Renal cortical epithelial cell (primary cell): ENCODE results near the gene BRMS1. TPM values are rescaled to one million over a fixed set of nuclear protein-coding genes. Genes with fewer than 3 reads are reported as not detected.

ENCODE experiments used
- DNase-seq: peaks from one replicate; pipeline ENCODE4 v3.0.0-alpha.2; 2011; ENCODE audit warnings: low read depth
- total RNA-seq: library from RNA; depleted of rRNA; stranded (reverse); fragments of >200 nt; gene quantifications from 2 replicates; pipeline ENCODE4 v1.2.3, GENCODE V29; 2014

BRMS1 gene
- total RNA-seq, 1 donor from 2014 or later: 50.1 TPM

GRCh38 chr11:66336234-66337102 lies 8.4 kb downstream of the BRMS1 start, which contains the start of gene RIN1:
Gene RIN1, minus strand, starts transcription at chr11:66336434. Its CDS starts 32 bp downstream, at chr11:66336402.
- peak; percentile 97 for DNase-seq

DNA sequence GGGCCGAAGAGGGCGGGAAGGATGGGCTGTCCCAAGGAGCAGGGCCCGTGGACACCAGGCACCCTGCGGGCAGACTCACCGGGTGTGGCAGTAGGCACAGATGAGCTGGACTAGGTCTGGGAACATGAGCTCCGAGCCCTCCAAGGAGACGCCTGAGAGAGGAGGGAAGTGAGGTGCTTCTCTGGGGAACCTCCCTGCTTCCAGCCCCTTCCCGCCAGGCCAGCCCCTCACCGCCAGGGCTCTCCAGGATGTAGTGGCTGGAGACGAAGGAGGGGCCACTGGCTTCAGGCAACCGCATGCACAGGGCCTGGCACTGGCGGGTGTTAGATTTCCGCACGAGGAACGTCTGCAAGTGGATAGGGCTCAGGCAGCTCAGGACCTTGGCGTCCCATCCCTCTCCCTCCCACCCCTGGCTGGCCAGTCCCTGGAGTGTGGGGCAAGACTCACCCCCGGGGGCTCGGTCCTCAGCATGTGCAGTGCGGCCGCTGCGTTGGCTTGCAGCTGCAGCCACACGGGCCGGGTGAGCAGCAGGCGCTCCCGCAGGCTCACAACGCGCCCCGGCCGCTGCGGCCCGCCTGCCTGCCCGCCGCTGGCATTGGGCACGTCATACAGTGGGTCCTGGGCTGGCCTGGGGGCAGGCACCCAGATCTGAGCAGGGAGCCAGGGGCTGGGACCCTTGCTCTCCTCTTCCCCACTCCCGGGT lies 9.2 kb downstream of the BRMS1 start:
- DNase-seq: no peak

DNA sequence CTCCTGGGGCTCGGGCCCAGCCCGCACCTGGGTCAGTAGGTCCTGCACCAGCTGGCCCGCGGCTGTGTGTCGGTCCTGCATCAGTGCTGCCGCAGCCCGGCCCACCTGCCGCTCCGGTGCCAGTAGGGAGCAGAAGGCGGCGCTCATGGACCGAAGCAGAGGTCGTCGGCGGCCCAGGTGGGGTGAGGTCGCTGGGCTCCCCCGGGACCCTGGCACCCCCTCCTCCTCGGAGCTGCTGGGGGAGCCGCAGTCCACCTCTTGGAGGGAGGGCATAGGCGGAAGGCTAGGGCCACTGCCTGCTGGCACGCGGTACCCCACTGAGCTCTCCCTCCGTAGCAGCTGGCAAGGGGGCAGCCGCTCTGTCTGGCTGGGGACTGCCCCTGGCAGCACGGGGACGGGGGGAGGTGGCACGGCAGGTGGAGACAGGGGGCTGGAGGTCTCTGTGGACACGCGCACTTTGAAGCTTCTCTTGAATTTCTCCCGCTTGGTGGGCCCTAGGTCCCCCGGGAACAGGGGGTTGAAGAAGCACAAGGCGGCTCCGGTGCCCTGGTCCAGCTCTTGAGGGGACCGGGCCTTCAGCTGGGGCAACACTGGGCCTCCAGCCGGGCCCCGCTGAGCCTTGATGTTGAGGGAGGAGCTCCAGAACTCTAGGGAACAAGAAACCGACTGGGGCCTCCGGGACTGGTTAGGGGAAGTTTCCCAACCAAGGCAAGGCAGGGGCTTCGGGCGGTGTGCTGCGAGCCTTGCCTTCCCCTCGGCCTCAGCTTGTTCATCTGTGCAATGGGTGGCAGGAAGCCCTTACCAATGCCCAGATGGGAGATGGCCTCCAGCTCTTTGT lies 10.1 kb downstream of the BRMS1 start:
- no peak for DNase-seq

- DNase-seq: no peak
These were observed 10.9 kb downstream of the BRMS1 start for GRCh38 chr11:66333896-66334604.

GRCh38 chr11:66333220-66333877 lies 11.6 kb downstream of the BRMS1 start:
- DNase-seq: no peak

- no peak for DNase-seq
These were observed 12.3 kb downstream of the BRMS1 start for GRCh38 chr11:66332371-66333219.

DNA sequence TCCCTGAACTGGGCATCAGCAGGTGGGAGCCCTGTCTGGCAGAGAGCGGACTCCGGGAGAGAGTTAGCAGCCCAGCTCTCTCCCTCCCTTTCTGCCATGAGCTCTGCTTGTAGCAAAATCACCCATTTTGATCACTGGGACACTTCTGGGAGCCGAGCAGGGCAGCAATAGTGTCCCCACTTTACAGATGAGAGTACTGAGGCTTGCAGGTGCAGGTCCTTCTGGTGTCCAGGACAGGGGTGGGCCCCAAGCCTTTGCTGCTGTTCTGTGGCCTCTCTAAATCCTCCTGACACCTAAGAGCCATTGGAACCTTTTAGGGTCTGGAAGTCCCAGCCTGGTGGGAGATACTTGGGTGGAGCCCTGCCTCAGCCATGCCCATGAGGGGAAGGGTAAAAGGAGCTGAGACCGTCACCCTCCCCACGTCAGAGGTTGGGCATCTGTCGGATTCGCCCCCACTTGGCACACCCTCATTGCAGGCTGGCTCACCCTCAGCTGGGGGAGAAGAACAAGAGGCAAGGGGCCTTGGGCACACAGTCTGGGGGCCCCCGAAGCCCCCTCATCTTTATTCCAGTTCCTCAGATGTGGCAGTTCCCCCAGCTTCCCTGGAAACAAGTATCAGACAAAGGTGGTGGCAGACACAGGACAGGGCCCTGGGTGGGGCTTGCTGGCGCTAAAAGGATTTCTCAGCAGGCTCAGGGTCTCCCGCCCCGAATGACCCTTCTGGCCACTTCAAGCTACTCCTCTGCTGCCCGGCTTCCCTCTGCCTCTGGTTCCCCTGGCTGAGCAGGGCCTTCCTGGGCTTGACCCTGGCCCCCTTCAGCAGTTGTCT lies 13.1 kb downstream of the BRMS1 start:
- no peak for DNase-seq

DNA sequence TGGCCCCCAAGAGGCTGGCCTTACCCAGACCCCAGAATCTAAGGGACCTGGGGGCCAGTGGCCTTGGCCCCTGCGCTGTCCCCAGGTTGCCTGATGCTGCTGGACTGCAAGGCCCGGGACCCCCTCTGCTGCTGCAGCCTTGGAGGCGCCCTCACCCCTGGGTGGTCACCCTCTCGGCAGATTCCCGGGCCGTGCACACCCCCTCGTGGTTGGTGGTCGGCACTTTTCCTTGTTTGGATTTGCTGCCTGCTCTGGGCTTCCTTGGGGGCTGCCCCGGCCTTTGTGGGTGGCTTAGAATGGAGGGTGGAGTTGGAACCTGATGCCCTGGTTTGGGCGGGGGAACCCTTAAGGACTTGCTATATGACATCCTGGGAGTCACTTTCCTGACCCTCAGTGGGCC lies 14.0 kb downstream of the BRMS1 start:
- DNase-seq: no peak

DNA sequence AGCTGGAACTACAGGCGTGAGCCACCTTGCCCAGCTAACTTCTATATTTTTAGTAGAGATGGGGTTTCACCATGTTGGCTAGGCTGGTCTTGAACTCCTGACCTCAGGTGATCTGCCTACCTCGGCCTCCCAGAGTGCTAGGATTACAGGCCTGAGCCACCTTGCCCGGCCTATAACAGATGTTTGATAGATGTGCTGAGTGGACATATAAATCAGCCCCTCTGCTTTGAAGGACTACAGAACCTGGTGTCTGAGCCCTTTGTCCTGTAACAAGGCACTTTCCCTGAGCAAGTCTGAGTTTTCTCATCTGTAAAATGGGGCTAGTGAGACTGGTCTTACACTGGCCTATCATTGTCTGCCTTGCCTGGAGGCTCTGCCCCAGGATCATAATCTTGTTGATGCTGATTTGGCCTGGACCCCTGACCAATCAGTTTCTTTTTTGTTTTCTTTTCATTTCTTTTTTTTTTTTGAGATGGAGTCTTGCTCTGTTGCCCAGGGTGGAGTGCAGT lies 15.7 kb downstream of the BRMS1 start:
- no peak for DNase-seq

DNA sequence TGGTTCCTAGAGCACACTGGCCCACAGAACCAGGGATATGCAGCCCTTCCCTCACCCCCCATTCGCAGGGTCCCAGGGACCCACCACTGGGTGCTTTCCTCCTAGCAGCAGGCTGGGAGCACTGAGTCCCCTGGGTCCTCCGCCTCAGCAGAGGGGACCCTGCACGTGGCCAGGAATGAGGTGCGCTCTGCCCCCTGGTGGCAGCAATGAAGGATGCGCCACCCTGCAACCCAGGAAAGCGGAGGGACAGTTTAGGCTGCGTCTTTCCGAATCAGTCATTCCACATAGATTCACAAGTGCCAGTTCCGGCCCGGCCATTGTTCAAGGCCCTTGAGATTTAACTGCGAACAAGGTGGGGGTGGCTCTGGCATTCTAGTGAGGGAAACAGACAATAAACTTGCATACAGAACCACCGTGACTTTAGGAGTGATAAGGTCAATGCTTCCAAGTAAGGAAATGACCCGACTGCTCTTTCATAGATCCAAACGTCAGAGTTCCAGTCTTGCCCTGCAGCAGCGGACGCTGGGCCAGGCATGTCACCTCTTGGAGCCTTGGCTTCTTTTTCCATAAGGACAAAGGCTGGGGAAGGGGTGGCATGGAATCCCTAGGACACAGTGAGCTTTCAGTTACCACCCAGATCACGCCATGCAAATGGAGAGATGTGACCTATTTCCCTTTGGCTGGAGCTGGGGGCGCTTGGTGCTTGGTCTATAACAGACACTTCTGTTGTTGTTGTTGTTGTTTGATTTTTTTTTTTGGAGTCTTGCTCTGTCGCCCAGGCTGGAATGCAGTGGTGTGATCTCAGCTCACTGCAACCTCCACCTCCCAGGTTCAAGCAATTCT lies 16.4 kb downstream of the BRMS1 start:
- DNase-seq: peak; percentile 30

DNA sequence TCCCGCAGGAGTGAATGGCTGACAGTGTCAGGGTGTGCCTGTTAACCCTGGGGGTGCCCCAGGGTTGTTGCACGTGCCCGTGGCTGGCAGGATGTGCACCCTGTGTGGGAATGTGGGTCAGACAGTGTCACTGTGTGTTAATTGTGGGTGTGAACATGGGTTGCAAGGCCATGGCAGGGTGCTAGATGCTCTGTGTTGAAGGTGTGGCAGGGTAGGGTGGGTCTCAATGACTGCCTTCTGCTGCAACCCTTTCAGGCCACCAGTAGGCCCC lies 16.9 kb downstream of the BRMS1 start:
- DNase-seq: no peak

DNA sequence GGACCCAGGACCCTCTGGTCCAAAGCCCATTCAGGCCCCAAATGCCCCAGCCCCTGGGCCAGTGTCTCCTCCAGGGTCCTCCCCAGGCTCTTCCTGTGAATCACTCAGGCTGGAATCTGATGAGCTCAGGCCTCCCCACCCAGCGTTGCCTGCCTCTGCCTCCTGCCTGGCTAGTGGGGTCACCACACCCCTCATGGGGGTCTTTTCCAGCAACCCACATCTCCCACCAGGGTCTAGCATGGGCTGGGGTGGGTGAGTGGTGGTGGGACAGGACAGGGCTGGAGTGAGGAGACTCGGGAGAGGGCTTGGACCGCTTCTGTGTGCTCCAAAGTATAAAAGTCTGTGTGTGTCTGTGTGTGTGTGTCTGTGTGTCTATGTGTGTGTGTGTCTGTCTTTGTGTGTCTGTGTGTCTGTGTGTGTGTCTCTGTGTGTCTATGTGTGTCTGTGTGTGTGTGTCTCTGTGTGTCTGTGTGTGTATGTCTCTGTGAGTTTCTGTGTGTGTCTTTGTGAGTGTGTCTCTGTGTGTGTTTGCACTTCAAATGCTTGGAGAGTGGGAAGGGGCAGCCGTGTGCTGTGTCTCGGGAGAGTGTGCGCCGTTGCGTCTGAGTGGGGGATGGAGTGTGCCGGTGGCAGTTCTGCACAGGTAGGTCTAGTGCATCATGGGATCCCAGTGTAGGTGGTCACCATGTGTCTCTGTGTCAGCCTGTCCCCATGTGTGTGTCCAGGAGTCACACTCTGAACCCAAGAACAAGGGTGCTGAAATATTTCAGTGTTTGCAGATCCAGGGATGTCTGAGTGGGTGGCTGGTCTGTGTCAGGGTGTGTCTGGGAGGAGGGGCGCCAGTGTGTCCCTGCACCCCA lies 17.5 kb downstream of the BRMS1 start:
- no peak for DNase-seq

DNA sequence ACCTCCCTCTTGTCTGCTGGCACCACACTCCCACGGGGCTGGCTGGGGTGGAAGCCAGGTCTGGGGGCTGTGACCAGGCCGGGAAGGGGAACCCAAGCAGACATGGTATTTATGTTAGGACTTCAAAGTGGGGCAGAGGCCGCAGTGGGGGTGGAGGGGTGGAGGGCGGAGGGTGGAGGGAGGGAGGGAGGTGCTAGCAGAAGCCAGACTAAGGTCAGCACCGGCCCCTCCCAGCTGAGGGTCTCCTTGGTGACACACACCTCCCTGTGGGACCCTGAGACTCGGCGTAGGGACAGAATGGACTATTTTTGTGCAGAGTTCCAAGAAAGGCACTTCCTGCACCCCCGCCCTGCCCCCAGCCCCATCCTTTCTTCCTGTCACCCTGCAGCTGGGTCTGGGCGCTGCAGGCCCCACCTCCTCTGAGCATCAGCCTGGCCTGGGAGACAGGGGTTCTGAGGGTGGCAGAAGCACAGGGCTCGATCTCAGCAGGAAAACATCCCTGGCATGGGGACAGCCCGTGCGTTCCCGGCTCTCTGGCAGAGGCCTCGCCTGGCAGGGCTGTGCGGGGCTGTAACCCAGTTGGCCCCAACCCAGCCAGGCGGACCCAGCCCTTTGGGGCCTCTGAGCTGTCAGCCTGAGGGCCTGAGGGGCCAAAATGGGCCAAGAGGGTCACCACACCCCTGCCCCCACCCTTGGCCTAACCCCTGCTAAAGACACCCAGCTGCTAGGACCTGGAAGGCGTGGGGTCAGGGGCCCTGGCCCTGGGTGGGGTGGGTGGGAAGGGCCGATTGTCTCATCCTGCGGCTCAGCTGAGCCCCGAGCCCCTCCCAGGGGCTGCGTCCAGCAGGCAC lies 18.4 kb downstream of the BRMS1 start:
- no peak for DNase-seq

- no peak for DNase-seq
These were observed 19.6 kb downstream of the BRMS1 start for GRCh38 chr11:66325263-66325671.

- DNase-seq: no peak
These were observed 20.2 kb downstream of the BRMS1 start for GRCh38 chr11:66324664-66325063.

DNA sequence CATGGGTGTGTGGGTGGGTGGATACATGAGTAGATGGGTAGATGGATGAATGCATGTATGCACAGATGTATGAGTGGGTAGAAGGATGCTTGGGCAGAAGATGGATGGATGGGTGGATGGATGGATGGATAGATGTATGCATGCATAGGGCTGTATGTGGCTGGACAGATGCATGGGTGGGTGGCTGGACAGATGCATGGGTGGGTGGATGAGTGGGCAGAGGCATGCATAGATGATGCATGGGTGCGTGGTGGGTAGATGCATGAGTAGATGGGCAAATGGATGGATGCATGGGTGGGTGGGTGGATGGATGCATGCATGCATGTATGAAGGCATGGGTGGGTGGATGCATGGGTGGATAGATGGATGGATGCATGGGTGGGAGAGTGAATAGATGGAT lies 21.2 kb downstream of the BRMS1 start:
- DNase-seq: no peak
